Osteoblast (primary cell): ENCODE data around the gene ABCD1. TPM values are rescaled to one million over a fixed set of nuclear protein-coding genes. Genes with fewer than 3 reads are reported as not detected.
"Not testable (repeated sequence)": the region's sequence is repeated elsewhere in the genome, so short reads cannot be mapped to it uniquely, and the experiment has no call there.

Experiments
- DNase-seq: peaks from one replicate; pipeline ENCODE4 v3.0.0; 2011; ENCODE audit warnings: low spot score, mixed read lengths; ENCODE audit not compliant: insufficient read length; ENCODE audit errors: missing footprints
- H2AFZ ChIP-seq: 2 replicates; pipeline ENCODE4 v1.6.0; 2011; ENCODE audit warnings: mild to moderate bottlenecking, low read length
- H3K27ac ChIP-seq: 2 replicates; pipeline ENCODE4 v1.5.1; 2011; ENCODE audit warnings: mild to moderate bottlenecking, low read depth, low read length, moderate library complexity
- H3K27me3 ChIP-seq: 2 replicates; pipeline ENCODE4 v1.6.0; 2012; ENCODE audit warnings: mild to moderate bottlenecking, control low read depth, inconsistent platforms, low read length, moderate library complexity; ENCODE audit not compliant: insufficient read depth
- H3K36me3 ChIP-seq: 2 replicates; pipeline ENCODE4 v1.5.1; 2011; ENCODE audit warnings: mild to moderate bottlenecking, low read length, control low read depth, moderate library complexity; ENCODE audit not compliant: insufficient read depth
- H3K4me1 ChIP-seq: 2 replicates; pipeline ENCODE4 v1.5.1; 2011; ENCODE audit warnings: mild to moderate bottlenecking, low read length, control low read depth, moderate library complexity; ENCODE audit not compliant: insufficient read depth
- H3K4me2 ChIP-seq: 2 replicates; pipeline ENCODE4 v1.6.0; 2011; ENCODE audit warnings: mild to moderate bottlenecking, low read length; ENCODE audit not compliant: insufficient read depth
- H3K4me3 ChIP-seq: fragments of 200-600 bp; sonication (generic); 3 replicates; pipeline ENCODE4 v1.5.1; 2012; ENCODE audit warnings: mild to moderate bottlenecking, low read length, inconsistent platforms; ENCODE audit not compliant: insufficient read depth
- H3K79me2 ChIP-seq: 2 replicates; pipeline ENCODE4 v1.6.0; 2012; ENCODE audit warnings: mild to moderate bottlenecking, low read length, control low read depth, inconsistent platforms; ENCODE audit not compliant: insufficient read depth
- H3K9me3 ChIP-seq: 2 replicates; pipeline ENCODE4 v1.5.1; 2011; ENCODE audit warnings: low read depth, low read length, control low read depth
- H4K20me1 ChIP-seq: 2 replicates; pipeline ENCODE4 v1.6.0; 2012; ENCODE audit warnings: mild to moderate bottlenecking, low read length, control low read depth; ENCODE audit not compliant: insufficient read depth
- CTCF ChIP-seq: IDR thresholded peaks from 2 replicates; pipeline ENCODE4 v1.5.1; 2011; ENCODE audit warnings: mild to moderate bottlenecking, low read depth, low read length, moderate library complexity; ENCODE audit errors: extremely low read depth
- total RNA-seq: library from RNA; depleted of rRNA; stranded (reverse); fragments of >200 nt; gene quantifications from 2 replicates; pipeline ENCODE4 v1.2.3, GENCODE V29; 2012

Gene ABCD1
- total RNA-seq, 1 donor: 16.3 TPM

DNA sequence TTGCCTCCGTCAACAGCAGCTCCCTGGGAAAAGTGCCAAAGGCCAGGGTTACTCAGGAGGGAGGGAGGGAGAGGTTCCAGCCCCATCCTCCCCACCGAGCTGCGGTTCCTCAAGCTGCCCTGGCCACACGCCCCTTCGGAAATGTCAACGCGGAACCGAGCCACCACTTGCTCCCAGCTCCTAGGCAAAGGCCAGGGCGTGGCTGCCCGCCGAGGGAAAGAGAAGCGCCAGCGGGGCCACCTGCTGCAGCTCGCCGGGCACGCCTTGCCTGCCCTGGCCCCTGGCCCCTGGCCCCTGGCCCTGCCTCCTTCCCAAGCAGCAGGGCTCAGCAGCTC is 21.7 kb upstream of the ABCD1 start:
- no peaks in the 10 kb centered on the region for H3K36me3 ChIP-seq
- no peak overlapping the region for H3K27ac ChIP-seq
- TF ChIP-seq CTCF: no peak
- no peak overlapping the region for H3K4me3 ChIP-seq
- no peak overlapping the region for H3K4me2 ChIP-seq
- H3K27me3 ChIP-seq: no peaks in the 10 kb centered on the region
- no peaks in the 10 kb centered on the region for H3K9me3 ChIP-seq
- H3K4me1 ChIP-seq: no peaks in the 10 kb centered on the region
- H4K20me1 ChIP-seq: peaks cover 7% of the 10 kb centered on the region
- DNase-seq: no peak
- H2AFZ ChIP-seq: no peak overlapping the region
- no peaks in the 10 kb centered on the region for H3K79me2 ChIP-seq

DNA sequence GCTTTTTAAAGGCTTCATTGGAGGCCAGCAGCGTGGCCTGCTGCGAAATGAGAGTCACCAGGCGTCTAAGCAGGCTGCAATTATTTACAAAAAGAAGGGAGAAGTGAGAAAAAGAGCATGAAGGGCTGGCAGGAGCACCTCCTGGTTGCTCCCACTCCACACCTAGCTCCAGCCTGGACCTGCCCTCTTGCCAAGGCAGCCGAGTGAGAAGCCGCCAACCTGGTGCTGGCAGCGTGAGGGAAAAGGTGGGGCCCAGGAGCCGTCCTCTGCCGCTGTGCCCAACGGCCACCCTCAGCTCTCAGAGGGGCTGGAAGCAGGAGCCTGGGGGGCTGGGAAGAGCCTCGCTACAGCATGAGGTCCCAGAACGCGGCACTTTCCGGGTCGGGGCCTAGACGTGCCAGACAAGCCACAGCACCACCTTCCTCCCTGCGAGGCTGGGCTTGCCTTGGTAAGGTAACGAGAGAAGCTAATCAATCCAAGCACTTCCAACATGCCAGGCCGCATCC is 20.6 kb upstream of the ABCD1 start:
- Histone ChIP-seq H3K4me2 (no peak overlapping the region), H2AFZ (no peak overlapping the region), H3K27me3 (no peaks in the 10 kb centered on the region), H3K9me3 (no peaks in the 10 kb centered on the region), H3K4me1 (no peaks in the 10 kb centered on the region), H3K27ac (no peak overlapping the region), H3K36me3 (no peaks in the 10 kb centered on the region), H4K20me1 (peaks cover 13% of the 10 kb centered on the region), H3K4me3 (no peak overlapping the region), H3K79me2 (no peaks in the 10 kb centered on the region)
- DNase-seq: no peak
- TF ChIP-seq CTCF: no peak

DNA sequence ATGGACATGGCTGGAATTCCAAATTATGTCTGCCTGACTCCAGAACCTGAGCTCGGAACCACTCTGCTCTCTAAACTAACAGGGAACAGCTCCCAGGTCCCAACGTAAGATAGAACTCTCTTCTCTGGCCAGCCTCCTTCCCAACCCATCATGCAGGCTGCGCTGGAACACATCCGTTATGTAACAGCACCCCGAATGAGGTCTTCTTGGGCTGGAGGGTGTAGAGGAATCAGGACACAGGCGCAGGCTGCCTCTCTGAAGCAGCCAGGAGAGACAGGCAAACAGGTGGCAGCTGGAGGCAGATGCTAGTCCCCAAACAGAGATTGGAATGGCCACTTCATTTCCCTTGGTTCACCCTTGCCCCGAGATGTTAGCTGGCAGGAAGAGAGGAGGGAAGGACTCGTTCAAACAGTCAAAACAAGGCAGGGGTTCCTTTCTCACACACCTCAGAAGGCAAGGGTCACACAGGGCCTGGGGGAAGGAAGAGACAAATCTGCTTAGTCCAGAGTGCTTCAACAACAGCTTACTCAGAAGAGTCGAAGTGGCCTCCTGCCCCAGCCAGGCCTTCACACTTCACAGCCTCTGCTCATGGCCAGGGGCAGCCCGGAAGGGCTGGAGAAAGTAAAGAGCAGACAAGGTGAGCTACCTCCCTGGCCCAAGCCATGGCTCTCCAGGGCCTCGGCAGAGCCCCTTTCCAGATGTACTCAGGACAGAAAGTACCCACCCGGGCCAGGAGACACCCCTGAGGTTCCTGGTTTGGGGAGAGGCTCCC is 19.8 kb upstream of the ABCD1 start:
- not testable (repeated sequence) for H3K4me2 ChIP-seq, H3K79me2 ChIP-seq, H3K27ac ChIP-seq, H3K4me1 ChIP-seq, H3K9me3 ChIP-seq, H3K36me3 ChIP-seq, H2AFZ ChIP-seq, H3K27me3 ChIP-seq, DNase-seq, H3K4me3 ChIP-seq
- H4K20me1 ChIP-seq: peaks cover 14% of the 10 kb centered on the region

DNA sequence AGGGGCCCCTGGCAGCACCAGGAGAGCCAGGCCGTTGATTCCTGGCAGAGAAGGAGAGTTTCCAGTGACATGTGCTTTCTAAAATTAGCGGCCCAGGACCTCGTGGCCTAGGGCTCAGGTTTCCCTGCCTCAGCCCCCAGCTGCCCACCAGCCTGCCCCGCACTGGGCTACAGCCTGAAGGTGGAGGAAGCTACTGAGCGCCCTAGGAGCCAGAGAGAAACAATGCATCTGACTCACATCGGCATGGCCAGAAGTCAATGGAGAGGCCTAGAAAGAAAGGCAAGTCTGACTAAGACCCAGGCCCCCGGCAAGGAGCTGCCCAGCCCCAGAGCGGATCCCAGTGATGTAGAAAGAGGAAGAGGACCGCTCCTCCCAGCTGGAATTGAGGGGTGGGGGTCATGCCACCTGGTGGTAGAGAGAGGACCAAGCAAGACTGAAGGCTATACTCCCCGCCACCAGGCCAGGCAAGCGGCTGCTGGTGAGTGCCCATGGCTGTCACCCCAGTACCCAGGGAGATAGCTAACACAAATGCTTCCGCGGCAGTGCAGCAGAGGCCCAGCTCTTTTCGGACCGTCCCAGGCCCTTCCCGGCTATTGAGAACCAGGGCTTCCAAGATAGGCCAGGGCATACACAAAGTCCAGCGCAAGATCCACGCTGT is 19.1 kb upstream of the ABCD1 start:
- peaks cover 14% of the 10 kb centered on the region for H4K20me1 ChIP-seq
- not testable (repeated sequence) for H3K9me3 ChIP-seq, H3K4me3 ChIP-seq, DNase-seq, H3K4me1 ChIP-seq, H3K27me3 ChIP-seq, H3K79me2 ChIP-seq, H3K27ac ChIP-seq, H2AFZ ChIP-seq, H3K4me2 ChIP-seq, H3K36me3 ChIP-seq

DNA sequence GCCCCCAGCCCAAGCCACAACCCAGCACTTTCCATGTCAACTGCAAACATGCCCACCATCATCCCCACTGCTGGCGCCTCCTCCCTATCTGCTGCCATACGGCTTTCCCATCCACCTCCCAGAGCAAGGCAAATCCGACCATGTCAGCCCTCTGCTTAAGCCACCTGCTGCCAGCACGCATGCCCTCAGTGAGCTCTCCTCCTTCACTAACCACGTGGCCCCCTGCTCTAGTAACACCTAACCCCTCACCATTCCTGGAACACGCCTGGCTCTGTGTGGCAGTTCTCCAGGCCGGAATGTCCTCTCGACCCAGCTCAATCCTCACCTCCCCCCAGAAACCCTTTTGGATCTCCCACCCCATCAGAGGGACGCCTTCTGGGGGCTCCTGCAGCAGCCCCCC is 17.9 kb upstream of the ABCD1 start:
- no peak for TF ChIP-seq CTCF
- H3K4me3 ChIP-seq: no peak overlapping the region
- H3K9me3 ChIP-seq: no peaks in the 10 kb centered on the region
- no peak overlapping the region for H3K27ac ChIP-seq
- H3K36me3 ChIP-seq: no peaks in the 10 kb centered on the region
- no peaks in the 10 kb centered on the region for H3K27me3 ChIP-seq
- no peak overlapping the region for H2AFZ ChIP-seq
- H4K20me1 ChIP-seq: peaks cover 14% of the 10 kb centered on the region
- H3K4me2 ChIP-seq: no peak overlapping the region
- DNase-seq: no peak
- H3K79me2 ChIP-seq: no peaks in the 10 kb centered on the region
- no peaks in the 10 kb centered on the region for H3K4me1 ChIP-seq
